HG03432 (cell line): ENCODE results near the gene LIN9.
A peak's percentile ranks its signal among the peaks of the same experiment; 100 is the strongest.

ENCODE experiments used
- ATAC-seq: cut with Tn5 transposase; IDR thresholded peaks from one replicate; pipeline ENCODE4 v1.9.1; 2021; ENCODE audit warnings: mild to moderate bottlenecking, moderate library complexity; ENCODE audit not compliant: unreplicated experiment

Gene LIN9

DNA sequence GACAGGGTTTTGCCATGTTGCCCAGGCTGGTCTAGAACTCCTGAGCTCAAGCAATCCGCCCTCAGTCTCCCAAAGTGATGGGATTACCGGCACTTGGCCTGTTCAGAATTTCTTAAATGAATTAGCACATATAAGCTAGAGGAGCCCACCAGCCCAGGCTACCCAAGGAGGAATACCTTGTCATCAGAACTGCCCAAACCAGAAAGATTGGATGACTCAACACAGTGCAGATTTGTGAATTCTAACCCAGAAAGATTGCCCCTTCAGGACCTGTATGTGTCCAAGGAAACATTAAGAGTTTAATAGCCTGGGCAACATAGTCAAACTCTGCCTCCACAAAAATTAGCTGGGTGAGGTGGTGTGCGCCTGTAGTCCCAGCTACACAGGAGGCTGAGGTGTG lies 14.0 kb upstream of the LIN9 start:
- no peak for ATAC-seq

DNA sequence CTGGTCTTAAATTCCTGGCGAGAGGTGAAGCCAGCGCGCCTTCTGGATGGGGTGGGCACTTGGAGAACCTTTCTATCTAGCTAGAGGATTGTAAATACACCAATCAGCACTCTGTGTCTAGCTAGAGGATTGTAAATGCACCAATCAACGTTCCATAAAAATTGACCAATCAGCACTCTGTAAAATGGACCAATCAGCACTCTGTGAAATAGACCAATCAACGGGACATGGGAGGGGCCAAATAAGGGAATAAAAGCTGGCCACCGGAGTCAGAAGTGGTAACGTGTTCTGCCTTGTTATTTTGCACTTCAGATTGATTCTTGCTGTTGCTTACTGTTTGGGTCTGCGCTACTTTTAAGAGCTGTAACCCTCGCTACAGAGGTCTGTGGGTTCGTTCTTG lies 12.0 kb upstream of the LIN9 start:
- no peak for ATAC-seq

DNA sequence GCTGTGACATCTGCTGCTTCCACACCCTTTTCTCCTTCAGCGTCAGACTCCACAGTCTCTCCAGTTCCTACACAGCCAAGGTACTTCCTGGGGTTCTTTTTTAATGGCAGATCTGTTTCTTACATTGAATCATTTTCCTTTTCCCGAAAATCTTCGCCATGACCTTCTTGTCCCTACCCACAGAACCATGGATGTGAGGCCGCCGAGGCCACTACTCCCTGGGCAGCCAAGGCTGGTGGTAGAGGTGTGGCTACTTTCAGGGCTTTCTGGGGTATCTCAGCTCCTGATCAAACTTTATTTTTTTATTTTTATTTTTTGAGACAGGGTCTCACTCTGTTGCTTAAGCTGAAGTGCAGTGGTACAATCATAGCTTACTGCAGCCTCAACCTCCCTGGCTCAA lies 9.5 kb upstream of the LIN9 start:
- ATAC-seq = no peak

- ATAC-seq = no peak
Observed at GRCh38 chr1:226314055-226314454, 5.1 kb upstream of the LIN9 start.

GRCh38 chr1:226312065-226312464 lies 3.1 kb upstream of the LIN9 start:
- no peak for ATAC-seq

- no peak for ATAC-seq
Observed at GRCh38 chr1:226311376-226311775, 2.4 kb upstream of the LIN9 start.

DNA sequence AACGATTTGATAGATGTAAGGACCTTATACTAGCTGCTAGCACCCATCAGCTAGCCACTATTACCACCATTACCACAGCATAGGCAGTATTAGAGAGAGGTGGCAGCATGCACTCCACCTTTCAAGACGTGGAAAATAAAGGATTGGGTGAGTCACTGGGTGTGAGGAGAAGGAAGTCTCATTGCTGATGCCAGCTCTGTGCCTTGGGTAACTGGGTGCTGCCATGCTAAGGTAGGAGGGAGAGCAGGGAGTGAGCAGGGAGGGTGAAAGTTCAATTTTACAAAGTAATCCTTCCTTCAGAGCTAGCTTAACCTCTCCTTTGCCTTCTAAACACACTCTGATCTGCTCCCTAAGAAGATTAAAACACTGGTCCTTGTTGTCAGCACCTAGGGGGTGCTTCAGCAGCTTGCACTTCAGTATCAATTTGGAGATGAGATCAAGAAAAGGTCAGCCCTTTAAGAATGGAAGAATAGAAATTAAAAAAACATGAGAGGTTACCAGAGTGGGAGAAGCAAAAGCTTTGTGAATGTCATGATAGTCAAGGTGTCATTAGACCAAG lies 1.8 kb upstream of the LIN9 start:
- ATAC-seq = no peak

- no peak for ATAC-seq
Observed at GRCh38 chr1:226310245-226310540, 1.2 kb upstream of the LIN9 start.

DNA sequence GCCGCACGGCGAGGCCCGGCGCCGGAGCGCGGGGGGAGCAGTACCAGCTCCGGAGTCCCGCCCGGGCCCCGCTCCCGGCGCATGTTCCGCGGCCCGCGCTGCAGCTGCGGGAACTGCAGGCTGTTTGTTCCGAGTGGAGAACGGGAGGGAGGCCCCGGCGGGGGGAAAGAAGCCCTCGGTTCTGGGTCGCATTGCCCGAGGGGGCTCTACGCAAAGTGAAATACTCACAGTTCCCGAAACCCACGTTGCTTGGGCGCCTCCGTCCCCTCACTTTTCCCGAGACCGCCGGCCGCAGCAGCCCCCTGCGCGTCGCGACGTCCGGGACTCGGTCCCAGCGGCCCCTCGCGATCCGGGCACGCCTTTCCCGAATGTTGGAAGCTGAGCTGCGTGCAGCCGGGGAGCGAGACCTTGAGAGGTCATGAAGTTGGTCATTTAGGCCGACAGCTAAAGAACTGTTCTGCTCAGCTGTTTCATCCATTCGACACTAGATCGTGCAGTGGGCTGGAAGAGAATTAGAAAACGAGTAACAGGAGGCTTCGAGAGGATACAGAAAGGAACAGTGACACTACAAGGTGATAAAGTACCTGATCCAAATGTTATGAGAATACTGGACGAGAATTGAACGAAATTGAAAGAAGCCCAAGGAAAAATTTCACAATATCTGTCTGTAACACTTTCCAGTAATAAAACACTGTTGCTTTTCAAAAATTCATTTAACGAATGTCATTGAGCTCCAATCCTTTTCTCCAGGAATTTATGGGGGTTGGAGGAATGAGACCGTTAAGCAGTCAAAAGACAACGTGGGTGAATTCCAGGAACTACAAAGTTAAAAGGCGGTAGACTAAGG lies 657 bp upstream of the LIN9 start:
- ATAC-seq = no peak

- peak; percentile 29 for ATAC-seq
Observed at GRCh38 chr1:226308166-226308722, 720 bp downstream of the LIN9 start.

DNA sequence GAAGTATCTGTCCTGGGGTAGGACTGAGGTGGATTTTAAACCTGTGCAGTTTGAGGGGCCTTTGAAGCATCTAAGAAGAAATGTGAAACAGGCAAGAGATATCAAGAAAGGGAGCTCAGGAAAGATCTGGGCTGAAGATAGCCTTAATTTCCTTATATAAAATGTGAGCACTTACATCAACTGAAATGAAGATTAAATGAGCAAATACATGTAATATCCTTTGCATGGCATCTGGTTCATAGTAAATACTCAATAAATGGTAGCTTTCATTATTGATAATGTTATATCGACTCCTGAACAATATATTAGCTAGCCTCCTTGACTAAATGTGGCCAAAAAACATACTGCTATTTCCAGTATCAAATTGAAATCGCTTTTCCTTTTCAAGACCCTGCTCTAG lies 2.5 kb downstream of the LIN9 start:
- no peak for ATAC-seq

GRCh38 chr1:226305184-226305583 lies 3.8 kb downstream of the LIN9 start:
- ATAC-seq = no peak

DNA sequence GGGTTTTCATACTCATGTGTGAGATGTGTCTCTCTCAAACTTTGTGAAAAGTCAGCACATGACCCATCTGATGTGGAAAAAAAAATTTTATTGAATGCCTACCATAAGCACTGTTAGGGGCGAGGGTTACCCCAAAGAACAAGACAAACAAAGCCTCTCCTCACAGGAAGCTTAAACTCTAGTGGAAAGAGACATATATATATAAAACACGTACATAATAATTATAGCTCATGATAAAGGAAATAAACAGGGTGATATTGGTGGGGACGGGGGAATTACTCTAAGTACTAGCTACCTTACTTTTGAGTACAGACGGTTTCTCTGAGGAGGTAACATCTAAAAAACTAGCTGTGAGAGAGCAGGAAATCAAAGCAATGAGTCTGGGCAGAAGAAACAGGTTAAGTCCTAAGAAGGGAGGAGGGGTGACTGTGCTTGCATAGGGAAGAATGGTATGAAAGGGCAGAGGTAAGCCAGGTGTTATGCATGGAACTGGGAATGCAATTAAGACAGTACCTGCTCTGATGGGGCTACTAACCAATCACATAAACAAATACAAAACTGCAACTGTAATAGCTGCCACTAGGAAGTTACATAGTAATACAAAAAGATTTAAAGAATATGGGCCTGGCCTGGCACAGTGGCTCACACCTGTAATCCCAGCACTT lies 4.5 kb downstream of the LIN9 start:
- ATAC-seq = no peak

DNA sequence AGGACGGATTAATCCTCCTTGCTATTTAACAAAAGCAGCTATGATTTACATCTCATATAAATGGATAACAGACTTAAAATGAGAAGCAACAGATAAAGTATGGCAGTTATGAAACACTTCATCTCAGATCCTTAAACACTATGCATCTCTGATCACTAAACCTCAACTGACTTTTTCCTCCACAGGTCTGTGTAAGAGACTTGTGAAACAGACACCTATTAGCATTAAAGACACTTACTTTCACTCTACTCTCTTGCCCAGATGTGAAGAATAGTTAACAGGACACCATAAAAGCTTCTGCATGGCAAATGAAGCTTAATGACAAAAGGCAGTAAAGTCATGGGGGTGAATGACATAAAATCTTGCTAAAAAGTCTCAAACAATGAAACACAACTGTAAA lies 6.2 kb downstream of the LIN9 start:
- no peak for ATAC-seq

DNA sequence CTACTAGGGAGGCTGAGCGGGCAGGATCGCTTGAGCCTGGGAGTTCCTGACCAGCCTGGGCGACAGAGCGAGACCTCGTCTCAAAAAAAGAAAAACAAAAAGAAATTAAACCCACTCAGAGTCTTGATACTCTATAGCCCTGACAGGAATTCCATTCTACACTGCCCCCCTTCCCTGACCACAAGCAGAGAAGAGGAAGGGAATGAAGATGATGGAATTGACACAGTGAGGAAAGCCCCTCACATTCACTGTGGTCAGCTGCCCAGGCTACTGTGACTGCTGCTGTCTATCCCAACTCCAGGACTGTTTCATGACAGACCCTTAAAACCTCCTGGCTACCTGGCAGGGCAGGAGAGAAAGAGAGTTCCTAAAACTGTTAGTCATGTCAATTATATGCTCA lies 12.1 kb downstream of the LIN9 start:
- ATAC-seq = no peak

DNA sequence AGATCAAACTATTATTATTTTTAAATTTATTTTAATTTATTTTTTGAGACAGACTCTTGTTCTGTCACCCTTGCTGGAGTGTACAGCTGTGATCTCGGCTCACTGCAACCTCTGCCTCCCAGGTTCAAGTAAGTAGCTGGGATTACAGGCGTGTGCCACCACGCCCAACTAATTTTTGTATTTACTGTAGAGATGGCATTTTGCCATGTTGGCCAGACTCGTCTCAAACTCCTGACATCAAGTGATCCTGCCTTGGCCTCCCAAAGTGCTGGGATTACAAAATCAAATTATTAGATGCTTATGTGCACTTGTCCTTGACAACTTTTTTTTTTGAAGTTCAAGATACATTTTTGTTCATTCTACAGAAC lies 15.4 kb downstream of the LIN9 start:
- no peak for ATAC-seq

DNA sequence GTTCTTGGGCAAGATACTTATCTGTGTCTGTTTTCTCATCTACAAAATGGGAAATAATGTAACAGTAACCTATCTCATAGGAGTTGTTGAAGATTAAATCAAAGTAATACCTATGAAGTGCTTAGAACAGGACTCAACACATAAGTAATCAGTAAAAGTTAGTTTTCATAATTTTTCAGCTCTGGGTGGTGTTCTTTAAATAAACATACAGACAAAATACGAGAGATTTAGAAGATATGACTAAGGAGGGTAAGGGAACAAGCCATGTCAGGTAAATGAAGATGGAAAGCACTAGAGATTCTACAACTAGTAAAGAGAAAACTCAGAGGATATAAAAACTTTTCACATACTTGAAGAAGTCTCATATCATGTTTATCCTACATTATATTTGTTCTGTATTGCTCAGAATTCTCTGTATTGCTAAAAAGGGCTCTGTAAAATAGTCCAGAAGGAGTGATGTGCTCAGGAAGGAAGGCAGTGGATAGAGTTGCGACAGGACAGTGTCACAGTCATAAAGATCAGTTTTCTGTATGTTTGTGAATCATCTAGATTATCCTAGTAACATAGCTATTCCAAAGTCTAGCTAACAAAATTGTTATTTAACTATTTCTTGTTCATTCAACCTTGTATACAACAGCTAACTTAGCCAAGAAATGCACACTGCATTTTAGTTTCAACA lies 16.0 kb downstream of the LIN9 start:
- no peak for ATAC-seq

GRCh38 chr1:226287587-226287986 lies 21.4 kb downstream of the LIN9 start:
- ATAC-seq = no peak

- ATAC-seq = no peak
Observed at GRCh38 chr1:226281058-226281457, 27.9 kb downstream of the LIN9 start.

DNA sequence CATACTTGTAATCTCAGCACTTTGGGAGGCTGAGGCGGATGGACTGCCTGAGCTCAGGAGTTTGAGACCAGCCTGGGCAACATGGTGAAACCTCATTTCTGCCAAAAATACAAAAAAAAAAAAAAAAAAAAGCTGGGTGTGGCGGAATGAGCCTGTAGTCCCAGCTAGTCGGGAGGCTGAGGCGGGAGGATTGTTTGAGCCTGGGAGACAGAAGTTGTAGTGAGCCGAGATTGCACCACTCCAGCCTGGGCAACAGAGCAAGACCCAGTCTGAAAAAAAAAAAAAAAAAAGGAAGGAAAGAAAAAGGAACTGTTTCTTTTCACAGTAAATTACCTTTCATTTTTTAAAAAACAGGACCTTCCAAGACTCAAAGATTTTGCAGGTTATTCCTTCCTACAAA lies 29.5 kb downstream of the LIN9 start:
- ATAC-seq = no peak

GRCh38 chr1:226277897-226278296 lies 31.1 kb downstream of the LIN9 start:
- no peak for ATAC-seq

- ATAC-seq = no peak
Observed at GRCh38 chr1:226276987-226277386, 32.0 kb downstream of the LIN9 start.
